ENCODE data around the gene EXOG.

DNA sequence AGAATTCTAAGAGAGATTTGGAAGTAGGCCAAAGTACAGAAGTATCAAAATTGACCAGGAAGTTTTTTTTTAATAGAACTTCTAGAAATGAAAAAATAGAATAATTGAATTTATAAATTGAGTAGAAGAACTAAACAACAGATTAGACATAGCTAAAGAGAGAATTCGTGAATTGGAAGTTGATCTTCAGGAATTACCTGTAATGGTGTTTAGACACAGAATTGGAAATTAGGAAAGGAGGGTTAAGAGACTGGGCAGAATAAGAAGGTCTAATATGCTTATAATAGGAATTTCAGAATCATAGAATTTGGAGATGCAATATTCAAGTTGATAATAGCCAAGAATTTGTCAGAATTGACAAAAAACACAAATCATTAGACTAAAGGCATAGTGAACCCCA is 26.3 kb upstream of the EXOG start:
- TF ChIP-seq, protein P1, sequence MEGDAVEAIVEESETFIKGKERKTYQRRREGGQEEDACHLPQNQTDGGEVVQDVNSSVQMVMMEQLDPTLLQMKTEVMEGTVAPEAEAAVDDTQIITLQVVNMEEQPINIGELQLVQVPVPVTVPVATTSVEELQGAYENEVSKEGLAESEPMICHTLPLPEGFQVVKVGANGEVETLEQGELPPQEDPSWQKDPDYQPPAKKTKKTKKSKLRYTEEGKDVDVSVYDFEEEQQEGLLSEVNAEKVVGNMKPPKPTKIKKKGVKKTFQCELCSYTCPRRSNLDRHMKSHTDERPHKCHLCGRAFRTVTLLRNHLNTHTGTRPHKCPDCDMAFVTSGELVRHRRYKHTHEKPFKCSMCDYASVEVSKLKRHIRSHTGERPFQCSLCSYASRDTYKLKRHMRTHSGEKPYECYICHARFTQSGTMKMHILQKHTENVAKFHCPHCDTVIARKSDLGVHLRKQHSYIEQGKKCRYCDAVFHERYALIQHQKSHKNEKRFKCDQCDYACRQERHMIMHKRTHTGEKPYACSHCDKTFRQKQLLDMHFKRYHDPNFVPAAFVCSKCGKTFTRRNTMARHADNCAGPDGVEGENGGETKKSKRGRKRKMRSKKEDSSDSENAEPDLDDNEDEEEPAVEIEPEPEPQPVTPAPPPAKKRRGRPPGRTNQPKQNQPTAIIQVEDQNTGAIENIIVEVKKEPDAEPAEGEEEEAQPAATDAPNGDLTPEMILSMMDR (optimal IDR thresholded peaks at IDR 0.05 in 1 of 3, IDR thresholded peaks at IDR 0.05 in 1 of 3, conservative IDR thresholded peaks at IDR 0.05 in 1 of 3; ENCODE audit: extremely low read depth in 1 of 3, insufficient read depth in 2 of 3, low read length in 3 of 3) = no peak
- no peak for TF ChIP-seq EZH2 (IDR thresholded peaks at IDR 0.05; ENCODE audit: low read length)
